HepG2 (cell line): ENCODE measurements around the gene TCOF1. TPM values are rescaled to one million over a fixed set of nuclear protein-coding genes. Genes with fewer than 3 reads are reported as not detected.

ENCODE experiments used
- ATAC-seq: fragments of 200-7000 bp; cut with Tn5 transposase; 3 replicates; pipeline ENCODE4 v1.9.1; 2020; ENCODE audit warnings: mild to moderate bottlenecking, moderate library complexity
- BruUV-seq: library from RNA; stranded (reverse); fragments of 400-500 nt; replicated peaks from 2 replicates; lab custom pipeline; 2021; lab: Mats Ljungman, UMichigan
- CTCF ChIA-PET: fragments of 300-600 bp; formaldehyde crosslinking; extraction: SDS; loops from one replicate; lab custom pipeline; 2021; ENCODE audit warnings: low total read pairs, inconsistent platforms, low intra/inter-chr PET ratio; lab: Yijun Ruan, JAX
- POLR2A ChIA-PET: fragments of 350-600 bp; sonication (Branson Sonifier 250); formaldehyde crosslinking; loops from one replicate; lab custom pipeline; 2020; ENCODE audit warnings: antibody characterized with exemption, inconsistent platforms; lab: Yijun Ruan, JAX
- DNase-seq: peaks from one replicate; pipeline ENCODE4 v3.0.0-alpha.2; 2015; ENCODE audit warnings: low spot score
- FAIRE-seq: peaks from 3 replicates; lab custom pipeline; 2011; peaks lifted over from hg19 to GRCh38; lab: Jason Lieb, UNC
- H2AFZ ChIP-seq: one replicate; pipeline ENCODE4 v1.6.1; 2011; ENCODE audit warnings: low read length, inconsistent platforms
- H3K27ac ChIP-seq: fragments of 300-600 bp; 3 replicates; pipeline ENCODE4 v1.8.0; 2011; ENCODE audit warnings: mixed run types, mild to moderate bottlenecking, mixed read lengths, low read length, inconsistent platforms; ENCODE audit not compliant: insufficient read depth; ENCODE audit errors: extremely low read length
- H3K27me3 ChIP-seq, 2 experiments: fragments of 200-600 bp in 1 of 2; 2 replicates in 1 of 2; 3 replicates in 1 of 2; pipeline versions ENCODE4 v1.6.0 to v1.8.0; 2011; ENCODE audit warnings: low read length in 2 of 2, mild to moderate bottlenecking in 2 of 2, moderate library complexity in 2 of 2, inconsistent platforms in 1 of 2; ENCODE audit not compliant: insufficient read depth in 2 of 2, control insufficient read depth in 1 of 2
- H3K36me3 ChIP-seq, 2 experiments: fragments of 200-600 bp in 1 of 2; replicated peaks in 1 of 2; 2 replicates in 1 of 2; 3 replicates in 1 of 2; pipeline versions ENCODE4 v1.5.1 to v1.8.0; 2011; ENCODE audit warnings: low read length in 2 of 2, inconsistent platforms in 1 of 2; ENCODE audit not compliant: insufficient read depth in 2 of 2, control insufficient read depth in 1 of 2
- H3K4me1 ChIP-seq: 2 replicates; pipeline ENCODE4 v1.5.1; 2012; ENCODE audit warnings: low read length, inconsistent platforms; ENCODE audit not compliant: insufficient read depth
- H3K4me2 ChIP-seq: 2 replicates; pipeline ENCODE4 v1.6.0; 2011; ENCODE audit warnings: low read depth, low read length, inconsistent platforms
- H3K4me3 ChIP-seq, 3 experiments: fragments of 200-600 bp in 1 of 3; sonication (generic), shearing (Covaris generic) in 1 of 3; replicated peaks in 1 of 3; 2 replicates each; pipeline ENCODE4 v1.5.1; 2011 to 2016; ENCODE audit warnings: low read length in 3 of 3, inconsistent platforms in 2 of 3, low read depth in 2 of 3, mild to moderate bottlenecking in 2 of 3, control low read depth in 1 of 3, mixed read lengths in 1 of 3; ENCODE audit not compliant: insufficient read depth in 1 of 3
- H3K79me2 ChIP-seq: one replicate; pipeline ENCODE4 v1.6.1; 2011; ENCODE audit warnings: low read length, inconsistent platforms; ENCODE audit not compliant: insufficient read depth
- H3K9ac ChIP-seq: 2 replicates; pipeline ENCODE4 v1.6.0; 2011; ENCODE audit warnings: mild to moderate bottlenecking, low read depth, low read length, inconsistent platforms; ENCODE audit not compliant: insufficient read depth
- H3K9me3 ChIP-seq: 2 replicates; pipeline ENCODE4 v1.5.1; 2012; ENCODE audit warnings: mild to moderate bottlenecking, low read length
- H4K20me1 ChIP-seq: 2 replicates; pipeline ENCODE4 v1.6.0; 2011; ENCODE audit warnings: inconsistent platforms, mild to moderate bottlenecking, low read length, moderate library complexity; ENCODE audit not compliant: insufficient read depth
- GATA4 ChIP-seq: sonication (generic); IDR thresholded peaks from 2 replicates; pipeline ENCODE4 v1.6.1; 2016; ENCODE audit warnings: antibody characterized with exemption, low read depth, borderline replicate concordance
- POLR2A ChIP-seq, 2 experiments: IDR thresholded peaks; 2 replicates each; pipeline ENCODE4 v1.6.1; 2011; ENCODE audit warnings: low read depth in 2 of 2, low read length in 2 of 2, mild to moderate bottlenecking in 1 of 2, moderate library complexity in 1 of 2; ENCODE audit not compliant: insufficient read depth in 1 of 2
- POLR2AphosphoS5 ChIP-seq: IDR thresholded peaks from 2 replicates; pipeline ENCODE4 v1.6.1; 2012; ENCODE audit warnings: low read depth, low read length
- POLR2G ChIP-seq: fragments of 200-400 bp; formaldehyde crosslinking; IDR thresholded peaks from 2 replicates; pipeline ENCODE4 v1.6.1; 2018; ENCODE audit warnings: mild to moderate bottlenecking, low read depth, low read length, moderate library complexity
- RBM22 ChIP-seq: fragments of 200-400 bp; formaldehyde crosslinking; optimal IDR thresholded peaks from 2 replicates; pipeline ENCODE3; 2017; ENCODE audit warnings: mild to moderate bottlenecking, low read length, moderate library complexity
- SIN3A ChIP-seq: IDR thresholded peaks from 2 replicates; pipeline ENCODE4 v1.6.1; 2011; ENCODE audit warnings: low read depth, mild to moderate bottlenecking, control low read depth, low read length, borderline replicate concordance
- SIN3B ChIP-seq: fragments of 150-350 bp; IDR thresholded peaks from 2 replicates; pipeline ENCODE4 v1.6.1; 2014; ENCODE audit warnings: low read length
- ZEB1 ChIP-seq: IDR thresholded peaks from 2 replicates; pipeline ENCODE4 v1.6.1; 2012; ENCODE audit warnings: mild to moderate bottlenecking, low read depth, inconsistent platforms; ENCODE audit not compliant: insufficient replicate concordance
- ZNF816 ChIP-seq: sonication (generic); formaldehyde crosslinking; IDR thresholded peaks from 2 replicates; pipeline ENCODE4 v1.8.0; 2022; ENCODE audit warnings: missing genetic modification reagents, mild to moderate bottlenecking, borderline replicate concordance
- WGBS: methylation state at CpG from one replicate; pipeline ENCODE4 v1.1.6; 2017; ENCODE audit warnings: low lambda C conversion rate; 5-methylcytosine and 5-hydroxymethylcytosine counted together
- in situ Hi-C: cut with HindIII; loops from 2 replicates; pipeline ENCODE4 v1.10.0; 2017; ENCODE audit warnings: low pct_unique_long_range_greater_than_20kb; ENCODE audit not compliant: extremely low pct_ligation_motif_present
- intact Hi-C: fragments of 100-400 bp; cut with micrococcal nuclease; formaldehyde crosslinking; loops from one replicate; pipeline ENCODE4 v1.10.0; 2022; ENCODE audit not compliant: unreplicated experiment
- polyA plus RNA-seq, 8 experiments: library from polyadenylated mRNA; depleted of rRNA in 3 of 8; stranded (reverse) in 7 of 8; unstranded in 1 of 8; fragments of >200 nt; fragmentation: Illumina TruSeq in 4 of 8; extraction: Trizol in 4 of 8; gene quantifications; 2 replicates each; pipeline versions ENCODE4 v1.2.1 to v1.2.3, GENCODE V29; 2011 to 2016; ENCODE audit warnings: low read depth in 4 of 8, missing spikeins in 1 of 8, mixed read lengths in 1 of 8; ENCODE audit not compliant: insufficient read depth in 1 of 8
- total RNA-seq, 5 experiments: library from RNA; depleted of rRNA; stranded (reverse); fragments of >200 nt; fragmentation: Illumina TruSeq; extraction: Trizol; gene quantifications; 2 replicates each; pipeline ENCODE4 v1.2.3, GENCODE V29; 2016; ENCODE audit warnings: low read depth in 1 of 5
- TF ChIP-seq, protein P1 (sequence below), 2 experiments: fragments of 450-650 bp in 1 of 2; sonication (generic) in 1 of 2; formaldehyde crosslinking; IDR thresholded peaks; 2 replicates each; pipeline versions ENCODE4 v1.5.0 to v1.8.0; 2020 to 2022; ENCODE audit warnings: mild to moderate bottlenecking in 1 of 2, missing genetic modification reagents in 1 of 2
- TF ChIP-seq, protein P2 (sequence below): sonication (generic); formaldehyde crosslinking; IDR thresholded peaks from 2 replicates; pipeline ENCODE4 v1.4.0; 2020; ENCODE audit warnings: missing genetic modification reagents

The TCOF1 gene
- total and polyA plus RNA-seq, 2 of the 13 experiments (the other 11 are each of a cell fraction or from before 2014, with no cell fraction given): 10.1 to 41.6 TPM

DNA sequence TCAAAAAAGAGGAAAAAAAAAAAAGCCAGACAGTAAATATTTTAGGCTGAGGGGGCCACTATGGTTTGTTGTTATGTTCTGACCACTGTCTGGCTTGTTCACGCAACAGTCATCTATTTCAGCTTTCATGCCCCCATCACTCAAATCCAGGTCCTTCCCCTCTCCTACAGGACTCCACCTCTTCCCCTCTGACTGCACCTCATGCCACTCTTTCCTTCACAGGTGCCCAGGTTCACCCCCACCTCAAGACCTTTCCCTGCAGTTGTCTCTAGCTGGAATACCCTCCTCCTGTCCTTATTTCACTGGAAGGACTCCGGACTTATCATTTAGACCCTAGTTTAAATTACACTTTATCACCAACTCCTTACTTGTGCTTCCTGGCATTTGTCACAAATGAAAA is 88.6 kb downstream of the TCOF1 start:
- no peak overlapping the region for H2AFZ ChIP-seq
- ChIA-PET CTCF (no interaction called here), POLR2A (no interaction called here)
- H3K4me2 ChIP-seq: no peak overlapping the region
- no peak overlapping the region for H3K9ac ChIP-seq
- peaks cover 35% of the 10 kb centered on the region for H3K79me2 ChIP-seq
- WGBS: 95% methylated on average over 2 of the region's 2 CpGs
- in situ Hi-C loops (loop anchor here (10.0 kb wide), 1 partner anchor 151 kb away; no protein-coding TSS in a partner anchor), intact Hi-C loops (no loop called here)
- no peak for TF ChIP-seq ZNF816 (CRISPR knock-in tag)
- TF ChIP-seq POLR2A (IDR thresholded peaks at IDR 0.05; ENCODE audit: insufficient read depth in 1 of 2, low read depth in 2 of 2, low read length in 2 of 2): 0 out of 4 replicates have a peak, but pooled peaks of 1 of the 2 experiments have one; percentile 17
- TF ChIP-seq ZEB1: no peak
- TF ChIP-seq SIN3B: no peak
- TF ChIP-seq SIN3A: no peak
- TF ChIP-seq, protein P1, sequence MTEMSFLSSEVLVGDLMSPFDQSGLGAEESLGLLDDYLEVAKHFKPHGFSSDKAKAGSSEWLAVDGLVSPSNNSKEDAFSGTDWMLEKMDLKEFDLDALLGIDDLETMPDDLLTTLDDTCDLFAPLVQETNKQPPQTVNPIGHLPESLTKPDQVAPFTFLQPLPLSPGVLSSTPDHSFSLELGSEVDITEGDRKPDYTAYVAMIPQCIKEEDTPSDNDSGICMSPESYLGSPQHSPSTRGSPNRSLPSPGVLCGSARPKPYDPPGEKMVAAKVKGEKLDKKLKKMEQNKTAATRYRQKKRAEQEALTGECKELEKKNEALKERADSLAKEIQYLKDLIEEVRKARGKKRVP (CRISPR knock-in tag; IDR thresholded peaks at IDR 0.05): no peak
- no peaks in the 10 kb centered on the region for H3K9me3 ChIP-seq
- no TSS peak for BruUV-seq
- peaks cover 19 to 45% of the 10 kb centered on the region in 2 experiments for H3K36me3 ChIP-seq
- peaks cover 33% of the 10 kb centered on the region for H3K4me1 ChIP-seq
- no peak for ATAC-seq
- no peaks in the 10 kb centered on the region; a peak in 1 of 5 replicates for H3K27me3 ChIP-seq
- FAIRE-seq: no peak
- DNase-seq: no peak
- H3K4me3 ChIP-seq: no peak overlapping the region
- no peak overlapping the region for H3K27ac ChIP-seq
- H4K20me1 ChIP-seq: peaks cover 56% of the 10 kb centered on the region

DNA sequence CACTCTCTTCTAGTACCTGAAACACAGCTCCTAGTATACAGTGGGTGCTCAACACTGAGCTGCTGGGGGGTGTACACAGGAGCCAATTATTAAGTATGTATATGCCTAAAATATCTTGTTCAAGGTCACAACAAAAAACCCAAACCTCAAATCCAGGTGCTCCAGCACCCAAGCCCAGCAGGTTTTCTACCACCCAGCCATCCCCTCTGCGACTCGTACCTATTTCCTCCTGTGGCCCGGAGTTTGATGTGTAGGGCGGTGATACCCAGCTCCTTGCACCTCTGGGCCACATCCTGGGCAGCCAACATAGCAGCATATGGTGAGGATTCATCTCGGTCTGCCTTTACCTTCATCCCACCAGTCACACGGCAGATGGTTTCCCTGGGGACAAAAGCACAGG is 89.1 kb downstream of the TCOF1 start:
- ATAC-seq: no peak
- Histone ChIP-seq H3K4me3 (no peak overlapping the region), H3K9ac (no peak overlapping the region), H2AFZ (no peak overlapping the region), H3K36me3 (peaks cover 19 to 45% of the 10 kb centered on the region in 2 experiments), H4K20me1 (peaks cover 56% of the 10 kb centered on the region), H3K27ac (no peak overlapping the region), H3K9me3 (no peaks in the 10 kb centered on the region), H3K4me2 (peak overlapping the region; percentile 89), H3K27me3 (no peaks in the 10 kb centered on the region; a peak in 1 of 5 replicates), H3K4me1 (peaks cover 33% of the 10 kb centered on the region), H3K79me2 (peaks cover 35% of the 10 kb centered on the region)
- BruUV-seq: no TSS peak
- peak; percentile 76 for TF ChIP-seq RBM22
- TF ChIP-seq, protein P2, sequence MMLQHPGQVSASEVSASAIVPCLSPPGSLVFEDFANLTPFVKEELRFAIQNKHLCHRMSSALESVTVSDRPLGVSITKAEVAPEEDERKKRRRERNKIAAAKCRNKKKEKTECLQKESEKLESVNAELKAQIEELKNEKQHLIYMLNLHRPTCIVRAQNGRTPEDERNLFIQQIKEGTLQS: no peak
- TF ChIP-seq GATA4: no peak
- peak; percentile 43; the same call in 1 of the 2 replicates for TF ChIP-seq POLR2G
- peak in 1 of 2 experiments; percentile 43; a peak in 1 of 4 replicates for TF ChIP-seq POLR2A (IDR thresholded peaks at IDR 0.05; ENCODE audit: insufficient read depth in 1 of 2, low read depth in 2 of 2, low read length in 2 of 2)
- peak; percentile 39; the same call in 1 of the 2 replicates for TF ChIP-seq POLR2AphosphoS5
- ChIA-PET POLR2A (no interaction called here), CTCF (no interaction called here)
- DNase-seq: no peak
- intact Hi-C loops: no loop called here
- in situ Hi-C loops: loop anchor here (10.0 kb wide), 1 partner anchor 152 kb away; no protein-coding TSS in a partner anchor
- WGBS: 94% methylated on average over 6 of the region's 6 CpGs
- FAIRE-seq: no peak
